ENCODE results near the gene FRMD8. TPM values are rescaled to one million over a fixed set of nuclear protein-coding genes. Genes with fewer than 3 reads are reported as not detected.

The FRMD8 gene
- total RNA-seq, 1 experiment from 2014 or later, result 22.7 TPM

DNA sequence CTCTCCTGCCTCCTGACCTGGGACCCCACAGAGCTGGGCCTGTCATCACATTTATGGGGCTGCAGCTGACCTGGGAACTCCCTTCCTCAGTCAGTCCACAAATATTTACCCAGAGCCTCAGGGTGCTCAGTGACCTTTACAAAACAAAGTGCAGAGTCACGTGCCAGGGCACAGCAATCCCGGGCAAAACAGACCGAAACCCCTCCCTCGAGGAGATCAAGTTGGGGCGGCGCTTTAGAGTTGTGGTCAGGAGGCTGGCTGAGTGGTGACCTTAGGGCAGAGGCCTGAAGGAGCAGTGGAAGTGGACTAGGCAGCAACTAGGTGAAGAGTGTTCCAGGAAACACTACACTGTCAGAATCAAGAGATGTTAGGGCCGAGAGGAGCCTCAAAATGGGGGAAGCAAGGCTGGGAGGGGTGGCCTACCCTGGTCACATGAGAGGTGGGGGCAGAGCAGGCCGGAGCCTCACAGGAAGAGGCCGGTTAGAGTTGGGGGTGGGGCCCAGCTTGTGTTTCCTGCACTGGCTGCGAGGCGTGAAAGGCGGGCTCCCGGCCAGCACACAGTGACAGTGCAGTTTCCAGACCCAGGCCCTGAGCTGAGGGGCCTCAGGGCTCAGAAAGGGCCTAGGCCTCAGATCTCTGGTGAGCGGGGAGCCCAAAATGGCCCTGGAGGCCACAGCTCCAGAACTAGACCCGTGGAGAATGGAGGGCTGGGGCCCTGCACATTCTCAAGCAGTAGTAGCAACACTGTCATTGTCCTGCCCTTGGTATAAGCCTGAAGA, 32.4 kb downstream of the FRMD8 start:
- H3K79me2 ChIP-seq (ENCODE audit: insufficient read depth, low read length), result peaks cover 2% of the 10 kb centered on the region; the same call in 1 of the 2 replicates
- no peaks in the 10 kb centered on the region for H3K9me3 ChIP-seq (ENCODE audit: control insufficient read depth, low read depth, low read length)
- no peaks in the 10 kb centered on the region for H3K79me1 ChIP-seq (ENCODE audit: insufficient read depth, low read depth, low read length, poor library complexity, severe bottlenecking)
- H3K23me2 ChIP-seq (ENCODE audit: insufficient read length, low read depth, low read length, poor library complexity, severe bottlenecking), result peaks cover 13% of the 10 kb centered on the region
- Mint-ChIP-seq H3K9me3 (no peaks in the 10 kb centered on the region; a peak in 2 of 5 replicates), H3K4me1 (peaks cover 67 to 76% of the 10 kb centered on the region in 2 experiments), H3K36me3 (ENCODE audit: insufficient read depth in 1 of 3, low read depth in 3 of 3) (no peaks in the 10 kb centered on the region), H3K27me3 (ENCODE audit: low read depth) (peaks cover 11% of the 10 kb centered on the region), H3K4me3 (peak overlapping the region; percentile 24 to 74), H3K27ac (peak overlapping the region; percentile 100)
- no peak overlapping the region for H2BK120ac ChIP-seq (ENCODE audit: low read depth, low read length, poor library complexity, severe bottlenecking)
- peak overlapping the region; percentile 32 for H3K9ac ChIP-seq (ENCODE audit: extremely low read depth, insufficient read length, low read length)
- no peak overlapping the region for H3K4me2 ChIP-seq (ENCODE audit: insufficient read depth, insufficient read length, low read length)
- H3K14ac ChIP-seq (ENCODE audit: insufficient read depth, low read length), result peak overlapping the region; percentile 74
- no peak overlapping the region for H3K56ac ChIP-seq (ENCODE audit: insufficient read length, low read depth, low read length)
- H4K91ac ChIP-seq (ENCODE audit: insufficient read length, low read depth, low read length), result peak overlapping the region; percentile 85
- H3K23ac ChIP-seq (ENCODE audit: insufficient read length, low read depth, low read length), result no peak overlapping the region
- peaks cover 2% of the 10 kb centered on the region for H4K20me1 ChIP-seq (ENCODE audit: control insufficient read depth, insufficient read depth, insufficient read length)
- H4K5ac ChIP-seq (ENCODE audit: insufficient read length, low read depth, low read length), result peak overlapping the region; percentile 35
- no peak for TF ChIP-seq CTCF (conservative IDR thresholded peaks at IDR 0.05)
- no peak overlapping the region for H4K8ac ChIP-seq (replicated peaks; ENCODE audit: insufficient read length, low read depth, low read length)
- no peaks in the 10 kb centered on the region for H3K27me3 ChIP-seq (ENCODE audit: insufficient read depth, low read length)
- H2BK15ac ChIP-seq (ENCODE audit: low read depth, low read length), result no peak overlapping the region
- peak overlapping the region; percentile 79 for H2BK12ac ChIP-seq (ENCODE audit: insufficient read length, low read depth, low read length)
- H3K18ac ChIP-seq (ENCODE audit: insufficient read length, low read depth, low read length), result peak overlapping the region; percentile 88
- no peak overlapping the region for H2AK5ac ChIP-seq (ENCODE audit: insufficient read length, low read length)
- whole genome bisulfite sequencing (ENCODE audit: extremely low coverage, insufficient read length, low lambda C conversion rate), result no CpG with 5 or more reads among the region's 15 CpGs
- peaks cover 8% of the 10 kb centered on the region for H3K4me1 ChIP-seq (ENCODE audit: insufficient read depth, low read length)
- no peak overlapping the region for H3T11ph ChIP-seq (ENCODE audit: low read length)
- peak overlapping the region; percentile 34 for H2BK5ac ChIP-seq (ENCODE audit: insufficient read length, low read length)
- DNase-seq, result peak; percentile 97
- no peak overlapping the region for H2BK20ac ChIP-seq (ENCODE audit: low read depth, low read length, poor library complexity, severe bottlenecking)
- H3K4ac ChIP-seq (ENCODE audit: low read depth, low read length), result no peak overlapping the region; the same call in 1 of the 2 replicates
- peak overlapping the region; percentile 82 for H3K27ac ChIP-seq (ENCODE audit: insufficient read length, low read depth, low read length)
- H2AFZ ChIP-seq (ENCODE audit: low read length), result no peak overlapping the region

All from H9 (cell line).